GM19193 (cell line): Measurements from ENCODE around the gene TNNI2.

ENCODE experiments used
- POLR2A ChIP-seq: IDR thresholded peaks from 4 replicates; pipeline ENCODE4 v1.6.1; 2011; ENCODE audit not compliant: insufficient read depth, insufficient read length; ENCODE audit errors: extremely low read depth

The TNNI2 gene

DNA sequence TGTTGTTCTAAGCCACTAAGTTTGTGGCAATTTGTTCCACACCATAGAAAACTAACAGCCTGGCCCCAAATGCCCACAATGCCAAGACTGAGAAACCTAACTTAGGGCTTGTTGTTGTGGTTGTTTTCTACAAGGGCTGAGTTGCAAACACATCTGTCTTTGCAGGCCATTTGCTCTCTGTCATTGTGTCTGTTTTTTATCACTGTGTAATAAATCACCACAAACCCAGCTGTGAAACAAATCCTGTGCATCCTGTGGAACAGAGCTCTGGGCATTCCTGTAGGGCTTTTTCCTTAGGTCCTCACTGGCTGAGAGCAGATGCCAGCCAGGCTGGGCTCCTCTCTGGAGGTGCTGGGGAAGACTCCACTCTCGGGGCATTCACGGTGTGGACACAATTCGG is 19.7 kb upstream of the TNNI2 start:
- no peak for TF ChIP-seq POLR2A

DNA sequence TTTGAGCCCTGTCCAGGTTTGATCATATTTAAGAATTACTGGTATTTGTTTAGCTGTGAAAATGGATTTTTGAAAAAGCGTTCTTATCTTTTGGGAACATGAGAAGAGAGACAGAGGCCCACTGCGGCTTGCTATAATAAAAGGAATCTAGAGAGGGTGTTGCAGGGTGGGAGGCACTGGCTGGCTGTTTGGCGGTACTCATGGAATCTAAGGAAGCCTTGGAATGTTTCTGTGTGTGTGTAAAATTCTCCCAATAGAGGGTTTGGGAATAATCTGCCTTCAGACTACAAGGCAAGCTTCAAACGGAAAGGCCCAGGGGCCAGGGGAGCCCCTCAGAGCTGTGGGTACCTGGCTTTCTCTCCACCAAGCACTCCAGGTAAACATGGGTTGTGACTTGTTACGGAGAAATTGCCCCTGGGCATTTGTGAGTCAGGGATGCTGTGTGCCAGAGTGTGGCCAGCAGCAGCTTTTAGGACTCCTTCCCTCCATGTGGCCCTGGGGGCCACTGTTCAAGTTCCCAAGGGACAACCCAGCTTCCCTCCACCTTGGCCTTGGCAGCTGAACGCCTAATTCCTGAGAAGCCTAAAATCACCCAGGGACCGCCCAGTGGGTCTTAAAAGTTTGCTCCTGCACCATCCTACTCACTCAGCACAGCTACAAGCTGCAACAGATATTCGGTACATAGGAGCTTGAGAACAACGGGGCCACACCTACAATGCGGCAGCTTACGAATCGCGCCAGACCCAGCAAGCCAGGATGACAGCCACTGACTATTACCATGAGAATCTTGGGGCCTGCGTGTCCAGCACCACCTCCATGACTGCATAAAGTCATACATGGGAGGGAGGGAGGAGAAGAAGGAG is 18.1 kb upstream of the TNNI2 start:
- no peak for TF ChIP-seq POLR2A

DNA sequence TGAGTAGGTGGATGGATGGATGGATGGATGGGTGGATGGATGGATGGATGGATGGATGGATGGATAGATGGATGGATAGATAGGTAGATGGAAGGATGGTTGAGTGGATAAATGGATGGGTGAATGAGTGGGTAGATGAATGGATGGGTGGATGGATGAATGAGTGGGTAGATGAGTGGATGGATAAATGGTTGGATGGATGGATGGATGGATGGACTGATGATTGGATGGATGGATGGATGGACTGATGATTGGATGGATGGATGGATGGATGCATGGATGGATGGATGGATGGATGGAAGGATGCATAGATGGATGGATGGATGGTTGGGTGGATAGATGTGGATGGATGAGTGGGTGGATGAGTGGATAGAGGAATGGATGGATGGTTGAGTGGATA is 17.2 kb upstream of the TNNI2 start:
- no peak for TF ChIP-seq POLR2A

DNA sequence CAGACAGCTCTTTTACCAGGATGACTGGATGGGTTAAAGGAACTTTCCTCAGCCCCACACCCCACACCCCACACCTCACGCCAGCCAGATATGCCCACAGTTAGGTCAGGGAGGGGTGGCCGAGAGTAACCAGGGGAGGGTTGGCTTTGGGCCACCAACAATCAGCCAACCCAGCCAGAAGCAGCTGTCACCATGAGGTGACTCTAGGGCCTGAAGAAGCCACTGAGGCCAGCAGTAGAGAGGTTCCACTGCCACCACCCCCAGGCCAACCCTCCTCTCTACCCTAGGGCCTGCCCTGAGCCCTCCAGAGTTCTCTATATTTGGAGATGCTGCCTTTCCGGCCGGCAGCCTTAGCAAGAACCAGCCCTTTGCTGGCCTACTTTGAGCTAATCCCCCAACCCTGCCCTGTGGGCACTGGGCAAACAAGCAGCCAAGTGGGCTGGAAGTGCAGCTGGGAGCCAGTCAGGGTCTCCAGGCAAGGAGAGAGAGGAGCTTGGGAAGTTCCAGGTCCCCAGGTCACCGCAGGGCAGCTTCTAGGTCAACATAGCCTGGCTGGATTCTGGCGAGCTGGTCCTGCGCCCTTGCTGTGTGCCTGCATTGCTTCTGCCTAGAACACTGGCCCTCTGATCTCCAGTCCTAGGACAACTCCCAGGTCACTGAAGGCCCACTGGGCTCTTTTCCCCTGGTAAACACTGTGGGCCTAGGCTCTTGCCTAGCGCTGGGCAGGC is 16.0 kb upstream of the TNNI2 start:
- no peak for TF ChIP-seq POLR2A

DNA sequence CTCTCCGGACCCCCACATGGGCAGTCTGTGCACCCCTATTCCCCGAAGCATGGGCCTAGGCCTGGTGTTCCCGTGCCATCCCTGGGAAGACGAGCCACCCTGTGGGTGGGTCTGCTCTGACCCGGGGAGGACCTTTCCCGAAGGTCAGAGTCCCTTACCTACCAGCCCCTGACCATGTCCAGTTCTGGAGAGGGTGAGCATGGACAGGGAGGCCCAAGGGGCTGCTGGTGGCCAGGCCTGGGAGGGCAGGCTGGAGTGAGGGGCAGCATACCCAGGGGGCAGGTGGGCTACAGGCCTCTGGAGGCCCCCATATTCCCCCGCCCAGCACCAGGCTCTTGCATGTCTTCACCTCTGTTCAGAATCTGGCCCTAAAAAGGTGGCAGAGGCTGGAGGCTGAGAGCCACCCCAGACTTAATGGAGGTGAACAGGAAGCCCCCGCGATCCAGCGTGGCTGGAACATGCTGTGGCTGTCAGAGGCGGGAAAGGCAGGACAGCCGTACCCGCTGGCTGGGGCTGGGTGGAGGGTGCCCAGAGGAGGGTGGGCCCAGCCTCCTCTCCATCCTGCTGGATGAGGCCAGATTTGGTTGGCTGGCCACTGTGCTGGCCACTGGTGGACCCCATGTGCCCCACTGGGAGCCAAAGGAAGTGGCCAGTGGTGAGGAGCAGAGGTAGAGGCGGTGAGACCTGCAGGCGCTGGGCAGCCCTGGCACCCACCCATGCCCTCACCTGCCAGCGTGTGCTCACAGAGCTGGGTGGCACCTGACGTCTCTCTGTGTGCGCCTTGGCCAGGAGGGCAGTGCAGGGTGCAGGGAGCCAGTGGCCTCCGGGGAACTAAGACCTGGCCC is 15.2 kb upstream of the TNNI2 start:
- TF ChIP-seq POLR2A = no peak

DNA sequence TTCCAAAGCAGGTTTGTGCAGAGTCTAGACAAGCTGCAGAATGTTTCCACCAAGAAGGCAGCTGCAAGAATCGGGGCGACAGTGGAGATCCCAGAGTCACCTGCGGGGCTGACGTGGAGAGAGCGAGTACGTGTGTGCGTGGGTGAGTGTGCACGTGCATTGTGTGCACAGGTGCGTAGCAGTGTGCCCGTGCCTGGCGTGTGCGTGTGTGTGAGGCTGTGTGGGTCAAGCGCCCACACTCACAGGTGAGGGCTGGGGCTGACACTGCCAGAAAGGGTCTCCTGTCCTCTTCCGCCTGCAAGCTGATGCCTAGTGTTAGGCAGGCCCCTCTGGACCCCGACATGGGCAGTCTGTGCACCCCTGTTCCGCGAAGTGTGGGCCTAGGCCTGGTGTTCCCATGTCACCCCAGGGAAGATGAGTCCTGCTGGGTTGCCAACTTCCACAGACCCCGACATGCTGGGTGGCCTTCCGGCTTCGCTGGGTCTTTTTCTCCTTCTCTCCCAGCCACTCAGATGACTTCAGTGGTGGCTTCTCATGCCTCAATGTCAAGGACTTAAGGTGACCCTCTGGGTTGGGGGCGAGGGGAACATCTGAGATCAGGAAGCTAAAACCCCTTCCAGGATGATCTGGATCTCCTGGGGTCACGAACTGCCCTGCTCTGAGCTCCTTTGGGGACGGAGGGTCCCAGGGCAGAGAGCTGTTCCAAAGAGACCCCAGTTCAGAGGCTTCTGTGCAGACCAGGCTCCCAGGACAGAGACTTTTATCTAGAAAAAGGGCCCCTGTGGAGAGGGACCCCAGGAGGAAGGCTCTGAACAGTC is 14.4 kb upstream of the TNNI2 start:
- no peak for TF ChIP-seq POLR2A

DNA sequence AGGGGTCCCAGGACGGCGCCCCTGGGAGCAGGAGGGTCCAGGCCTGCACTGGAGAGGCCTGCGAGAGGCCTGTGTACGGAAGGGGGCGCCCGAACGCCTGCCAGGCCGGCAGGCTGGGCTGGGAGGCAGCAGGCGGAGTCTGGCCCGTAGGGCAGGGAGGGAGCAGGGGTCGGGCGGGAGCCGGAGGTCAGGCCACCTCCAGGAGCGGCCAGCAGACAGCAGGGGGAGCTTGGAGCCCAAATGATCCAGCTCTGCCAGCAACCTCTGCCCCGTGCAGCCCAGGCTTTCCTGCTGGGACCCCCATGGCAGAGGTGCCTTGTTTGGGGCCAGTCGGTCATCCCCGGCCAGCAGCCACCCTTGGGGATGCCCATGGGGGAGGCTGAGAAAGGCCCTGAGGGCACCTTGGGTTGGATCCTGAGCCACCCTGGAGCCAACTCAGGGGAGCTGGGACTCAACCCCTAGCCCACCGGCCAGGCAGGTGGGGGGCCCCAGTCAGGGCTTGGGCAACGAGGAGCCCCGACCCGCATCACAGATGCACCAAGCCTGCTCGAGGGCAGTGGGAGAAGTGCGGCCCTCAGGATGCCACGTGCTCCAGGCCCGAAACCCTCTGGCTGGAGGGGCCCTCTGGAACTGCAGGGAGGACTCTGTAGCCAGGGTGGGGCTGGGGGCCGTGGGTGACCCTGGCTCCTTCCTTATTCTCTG is 13.6 kb upstream of the TNNI2 start:
- TF ChIP-seq POLR2A = no peak

DNA sequence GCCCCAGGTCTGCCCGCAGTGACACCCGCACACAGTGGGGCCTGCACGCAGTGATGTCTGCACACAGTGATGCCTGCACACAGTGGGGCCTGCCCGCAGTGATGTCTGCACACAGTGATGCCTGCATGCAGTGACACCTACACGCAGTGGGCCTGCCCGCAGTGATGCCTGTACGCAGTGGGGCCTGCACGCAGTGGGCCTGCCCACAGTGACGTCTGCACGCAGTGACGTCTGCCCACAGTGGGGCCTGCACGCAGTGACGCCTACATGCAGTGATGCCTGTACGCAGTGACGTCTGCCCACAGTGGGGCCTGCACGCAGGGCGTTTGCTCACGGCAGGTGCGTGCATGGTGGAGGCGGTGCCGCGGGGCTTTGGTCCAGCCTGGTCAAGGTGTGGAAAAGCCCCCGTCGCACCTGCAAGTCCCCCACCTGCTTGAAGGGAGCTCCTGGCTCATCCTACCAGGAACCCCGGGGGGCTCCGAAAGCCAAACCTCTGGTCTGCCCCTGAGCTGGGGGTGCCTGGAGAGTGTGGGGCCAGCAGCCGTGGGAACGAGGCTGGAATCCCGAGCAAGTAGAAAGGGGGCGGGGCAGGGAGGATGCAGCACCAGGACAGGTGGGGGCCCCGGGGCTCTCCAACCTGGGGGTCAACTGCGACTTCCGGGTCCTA is 12.9 kb upstream of the TNNI2 start:
- TF ChIP-seq POLR2A = no peak

DNA sequence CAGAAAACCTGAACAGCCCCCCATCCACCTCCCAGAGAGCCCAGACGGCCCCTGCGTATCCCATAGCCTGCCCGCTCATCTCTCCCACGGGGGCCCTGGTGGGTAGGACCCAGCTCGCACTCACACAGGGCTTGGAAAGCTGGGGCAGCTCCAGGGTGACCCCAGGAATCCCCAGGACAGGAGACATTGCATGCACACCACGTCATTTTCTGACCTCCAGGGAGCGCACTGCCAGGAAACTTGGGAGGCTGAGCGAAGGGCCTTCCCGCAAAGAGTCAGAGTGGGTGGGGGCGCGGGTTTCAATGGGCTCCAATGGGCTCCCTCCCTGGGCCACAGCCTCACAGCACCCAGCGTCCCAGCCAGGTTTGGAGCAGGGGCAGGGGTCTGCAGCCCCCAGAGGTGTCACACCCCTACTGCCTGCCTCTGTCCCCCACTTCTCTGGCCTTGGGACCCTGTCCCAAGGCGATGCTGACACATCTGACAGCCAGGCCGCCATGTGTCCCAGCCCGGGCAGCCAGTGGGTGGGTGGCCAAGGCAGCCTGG is 12.2 kb upstream of the TNNI2 start:
- no peak for TF ChIP-seq POLR2A

DNA sequence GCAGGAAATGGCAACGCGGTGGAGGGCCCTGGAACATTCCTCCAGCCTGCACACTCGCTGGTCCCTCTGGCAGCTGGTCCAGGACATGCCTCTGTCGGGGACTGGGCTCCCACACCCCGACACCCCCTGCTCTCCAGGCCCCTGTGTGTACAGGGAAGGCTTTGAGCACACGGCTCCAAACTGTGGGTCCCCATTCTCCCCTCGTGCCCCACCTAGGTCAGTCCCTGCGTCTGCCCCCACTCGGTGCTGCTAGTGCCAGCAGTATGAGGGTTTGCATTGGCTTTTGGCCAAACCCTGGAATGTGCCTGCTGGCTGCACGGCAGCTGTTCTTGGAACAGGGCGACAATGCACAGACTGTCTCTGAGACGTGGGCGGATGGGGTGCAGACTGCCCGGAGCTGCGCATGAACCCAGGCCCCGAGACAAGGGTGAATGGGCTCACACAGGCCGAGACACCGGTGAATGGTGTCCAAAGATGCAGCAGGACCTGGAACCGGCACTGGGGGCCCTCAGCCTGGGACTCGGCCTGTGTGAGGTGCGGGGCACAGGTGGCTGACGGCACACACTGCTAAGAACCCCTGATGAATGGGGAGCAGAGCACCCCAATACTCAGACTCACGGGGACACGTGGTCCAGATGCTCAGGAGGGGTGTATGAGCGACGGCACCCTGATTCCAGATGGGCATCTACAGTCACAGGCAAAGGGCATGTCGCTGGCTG is 11.5 kb upstream of the TNNI2 start:
- TF ChIP-seq POLR2A = no peak

DNA sequence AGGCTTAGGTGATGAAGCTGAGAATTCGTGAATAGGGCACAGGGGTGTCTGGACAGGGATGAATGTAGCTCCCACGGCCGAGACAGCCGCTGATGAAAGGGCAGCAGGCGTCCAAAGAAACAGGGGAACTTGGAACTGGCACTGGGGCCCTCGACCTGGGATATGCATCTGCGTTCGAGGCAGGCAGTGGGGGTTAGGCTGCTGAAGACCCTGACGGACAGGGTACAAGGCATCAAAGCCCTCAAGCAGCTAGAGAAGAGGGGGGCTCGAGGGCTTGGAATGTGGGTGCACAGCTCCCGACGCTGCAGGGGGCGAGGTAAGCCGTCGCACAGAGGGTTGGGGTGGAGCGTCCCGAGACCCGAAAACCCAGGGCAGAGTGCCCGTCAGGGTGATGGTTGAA is 10.8 kb upstream of the TNNI2 start:
- no peak for TF ChIP-seq POLR2A

DNA sequence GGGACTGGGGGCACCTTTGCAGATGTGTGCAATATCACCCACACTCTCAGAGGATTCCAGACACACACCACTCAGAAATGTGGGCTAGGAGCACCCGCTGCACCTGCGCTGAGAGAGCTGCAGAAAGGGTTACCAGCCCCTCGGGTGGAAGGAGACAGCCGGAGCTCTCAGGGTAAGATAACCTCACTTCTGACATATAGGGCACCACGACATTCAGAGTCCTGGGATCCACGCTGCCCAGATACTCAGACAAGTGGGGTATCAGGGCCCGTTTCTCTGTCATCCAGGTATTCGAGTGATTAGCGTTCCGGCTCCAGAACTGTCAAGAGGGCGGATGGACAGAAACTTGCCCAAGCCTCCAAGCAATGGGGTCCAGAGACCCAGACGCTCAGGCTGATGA is 10.2 kb upstream of the TNNI2 start:
- TF ChIP-seq POLR2A = no peak
